ENCODE data around the gene SCYGR1.

Gene SCYGR1

DNA sequence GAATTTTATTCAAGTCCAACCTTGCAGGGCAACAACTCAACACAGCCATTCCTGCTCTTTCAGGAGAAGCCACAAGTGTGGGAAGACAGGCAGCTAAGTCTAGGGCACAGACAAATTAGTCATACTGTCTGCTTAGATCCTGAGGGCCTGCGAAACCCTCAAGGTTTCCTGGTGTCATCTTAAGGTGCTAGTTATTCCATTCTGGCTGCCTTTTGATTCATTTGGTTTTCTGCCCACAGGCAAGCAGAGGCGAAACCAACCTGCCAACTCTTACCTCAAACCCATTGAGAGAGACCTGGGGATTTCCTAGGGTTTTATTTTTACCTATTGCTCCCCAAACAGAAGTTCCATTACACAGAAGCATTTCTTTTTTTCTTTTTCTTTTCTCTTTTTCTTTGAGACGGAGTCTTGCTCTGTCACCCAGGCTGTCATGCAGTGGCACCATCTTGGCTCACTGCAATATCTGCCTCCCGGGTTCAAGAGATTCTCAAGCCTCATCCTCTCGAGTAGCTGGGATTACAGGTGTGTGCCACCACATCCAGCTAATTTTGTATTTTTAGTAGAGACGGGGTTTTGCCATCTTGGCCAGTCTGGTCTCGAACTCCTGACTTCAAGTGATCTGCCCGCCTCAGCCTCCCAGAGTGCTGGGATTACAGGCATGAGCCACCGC lies 23.7 kb upstream of the SCYGR1 start:
- H3K4me2 ChIP-seq (ENCODE audit: low read depth, low read length, poor library complexity, severe bottlenecking) = no peak overlapping the region

DNA sequence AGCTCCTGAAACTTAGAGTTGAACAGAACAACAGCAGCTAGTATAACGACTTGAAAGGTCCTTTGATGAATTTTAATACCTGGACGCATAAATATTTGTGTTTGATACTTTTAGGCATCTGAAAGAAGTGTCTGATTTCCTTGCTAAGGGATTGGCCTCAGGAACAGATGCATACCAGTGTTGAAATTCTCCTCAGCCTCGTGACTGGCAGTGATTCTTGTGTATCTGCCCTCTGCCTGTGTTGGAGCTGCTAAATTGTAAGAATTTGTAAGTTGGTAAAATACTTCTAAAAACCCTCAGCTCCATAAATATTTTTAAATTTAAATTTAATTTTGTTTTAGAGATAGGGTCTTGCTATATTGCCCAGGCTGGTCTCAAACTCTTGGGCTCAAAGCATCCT lies 22.4 kb upstream of the SCYGR1 start:
- Histone ChIP-seq H3K4me2 (ENCODE audit: low read depth, low read length, poor library complexity, severe bottlenecking) (no peak overlapping the region), H3K4me3 (ENCODE audit: low read length, poor library complexity, severe bottlenecking) (no peak overlapping the region), H3K79me2 (ENCODE audit: insufficient read depth, low read length) (no peaks in the 10 kb centered on the region), H3K4me1 (ENCODE audit: insufficient read depth, low read length, poor library complexity, severe bottlenecking) (peaks cover 10% of the 10 kb centered on the region), H3K9ac (ENCODE audit: low read depth, low read length, poor library complexity, severe bottlenecking) (no peak overlapping the region), H3K36me3 (ENCODE audit: insufficient read depth, low read length) (no peaks in the 10 kb centered on the region), H2AFZ (ENCODE audit: low read length) (no peak overlapping the region), H3K27me3 (ENCODE audit: insufficient read depth, low read length, poor library complexity, severe bottlenecking) (no peaks in the 10 kb centered on the region), H3F3A (ENCODE audit: low read depth) (no peaks in the 10 kb centered on the region), H3K9me2 (replicated peaks; ENCODE audit: low read depth, low read length) (no peaks in the 10 kb centered on the region), H4K20me1 (ENCODE audit: insufficient read depth, low read length, poor library complexity, severe bottlenecking) (no peaks in the 10 kb centered on the region), H3K9me3 (ENCODE audit: insufficient read depth, low read depth, low read length) (no peaks in the 10 kb centered on the region)
- TF ChIP-seq, protein P1, sequence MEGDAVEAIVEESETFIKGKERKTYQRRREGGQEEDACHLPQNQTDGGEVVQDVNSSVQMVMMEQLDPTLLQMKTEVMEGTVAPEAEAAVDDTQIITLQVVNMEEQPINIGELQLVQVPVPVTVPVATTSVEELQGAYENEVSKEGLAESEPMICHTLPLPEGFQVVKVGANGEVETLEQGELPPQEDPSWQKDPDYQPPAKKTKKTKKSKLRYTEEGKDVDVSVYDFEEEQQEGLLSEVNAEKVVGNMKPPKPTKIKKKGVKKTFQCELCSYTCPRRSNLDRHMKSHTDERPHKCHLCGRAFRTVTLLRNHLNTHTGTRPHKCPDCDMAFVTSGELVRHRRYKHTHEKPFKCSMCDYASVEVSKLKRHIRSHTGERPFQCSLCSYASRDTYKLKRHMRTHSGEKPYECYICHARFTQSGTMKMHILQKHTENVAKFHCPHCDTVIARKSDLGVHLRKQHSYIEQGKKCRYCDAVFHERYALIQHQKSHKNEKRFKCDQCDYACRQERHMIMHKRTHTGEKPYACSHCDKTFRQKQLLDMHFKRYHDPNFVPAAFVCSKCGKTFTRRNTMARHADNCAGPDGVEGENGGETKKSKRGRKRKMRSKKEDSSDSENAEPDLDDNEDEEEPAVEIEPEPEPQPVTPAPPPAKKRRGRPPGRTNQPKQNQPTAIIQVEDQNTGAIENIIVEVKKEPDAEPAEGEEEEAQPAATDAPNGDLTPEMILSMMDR (conservative IDR thresholded peaks at IDR 0.05; ENCODE audit: low read length) = no peak
- TF ChIP-seq EZH2phosphoT487 (IDR thresholded peaks at IDR 0.05; ENCODE audit: borderline replicate concordance) = no peak

More for the DNA sequence above, 23.7 kb upstream of the SCYGR1 start:
- no peaks in the 10 kb centered on the region for H3K9me2 ChIP-seq (replicated peaks; ENCODE audit: low read depth, low read length)
- H3K9ac ChIP-seq (ENCODE audit: low read depth, low read length, poor library complexity, severe bottlenecking) = no peak overlapping the region
- H4K20me1 ChIP-seq (ENCODE audit: insufficient read depth, low read length, poor library complexity, severe bottlenecking) = no peaks in the 10 kb centered on the region
- no peak overlapping the region for H2AFZ ChIP-seq (ENCODE audit: low read length)
- no peaks in the 10 kb centered on the region for H3K36me3 ChIP-seq (ENCODE audit: insufficient read depth, low read length)
- peaks cover 16% of the 10 kb centered on the region for H3K4me1 ChIP-seq (ENCODE audit: insufficient read depth, low read length, poor library complexity, severe bottlenecking)
- no peaks in the 10 kb centered on the region for H3F3A ChIP-seq (ENCODE audit: low read depth)
- H3K79me2 ChIP-seq (ENCODE audit: insufficient read depth, low read length) = no peaks in the 10 kb centered on the region
- TF ChIP-seq, protein P1 (conservative IDR thresholded peaks at IDR 0.05; ENCODE audit: low read length) = no peak
- TF ChIP-seq EZH2phosphoT487 (IDR thresholded peaks at IDR 0.05; ENCODE audit: borderline replicate concordance) = no peak
- H3K27me3 ChIP-seq (ENCODE audit: insufficient read depth, low read length, poor library complexity, severe bottlenecking) = no peaks in the 10 kb centered on the region
- no peak overlapping the region for H3K4me3 ChIP-seq (ENCODE audit: low read length, poor library complexity, severe bottlenecking)
- no peaks in the 10 kb centered on the region for H3K9me3 ChIP-seq (ENCODE audit: insufficient read depth, low read depth, low read length)

DNA sequence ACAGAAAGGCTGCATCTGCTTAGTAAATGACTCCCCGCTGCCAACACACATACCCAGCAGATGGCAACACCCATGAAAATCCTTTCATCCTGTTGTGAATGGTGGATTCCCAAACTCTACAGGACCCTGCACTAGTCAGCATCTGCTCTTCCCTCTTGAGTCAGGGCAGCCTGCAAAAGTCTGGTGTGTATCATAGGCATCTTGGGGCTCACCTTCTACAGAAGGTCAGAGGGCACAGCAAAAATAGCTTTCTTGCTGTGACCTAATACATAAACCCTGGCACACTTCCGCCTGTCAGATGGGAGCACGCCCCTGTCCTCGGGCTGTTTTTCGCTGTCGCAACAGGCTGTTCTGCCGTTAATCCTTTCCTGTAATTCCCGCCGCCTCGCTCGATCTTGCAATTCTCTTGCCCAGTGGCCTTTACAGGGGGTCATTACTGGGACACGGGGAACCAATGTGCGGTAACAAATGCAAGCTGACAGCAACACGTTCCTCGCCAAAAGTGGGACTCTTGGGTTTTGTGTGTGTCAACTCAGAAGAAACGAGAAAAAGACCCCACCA lies 19.9 kb upstream of the SCYGR1 start:
- no peaks in the 10 kb centered on the region for H3K36me3 ChIP-seq (ENCODE audit: insufficient read depth, low read length)
- no peak overlapping the region for H3K9ac ChIP-seq (ENCODE audit: low read depth, low read length, poor library complexity, severe bottlenecking)
- no peaks in the 10 kb centered on the region for H3K79me2 ChIP-seq (ENCODE audit: insufficient read depth, low read length)
- H3K9me2 ChIP-seq (replicated peaks; ENCODE audit: low read depth, low read length) = no peaks in the 10 kb centered on the region
- H4K20me1 ChIP-seq (ENCODE audit: insufficient read depth, low read length, poor library complexity, severe bottlenecking) = no peaks in the 10 kb centered on the region
- H3F3A ChIP-seq (ENCODE audit: low read depth) = no peaks in the 10 kb centered on the region
- no peak overlapping the region for H2AFZ ChIP-seq (ENCODE audit: low read length)
- no peaks in the 10 kb centered on the region for H3K27me3 ChIP-seq (ENCODE audit: insufficient read depth, low read length, poor library complexity, severe bottlenecking)
- H3K4me2 ChIP-seq (ENCODE audit: low read depth, low read length, poor library complexity, severe bottlenecking) = no peak overlapping the region
- TF ChIP-seq EZH2phosphoT487 (IDR thresholded peaks at IDR 0.05; ENCODE audit: borderline replicate concordance) = no peak
- TF ChIP-seq, protein P1 (conservative IDR thresholded peaks at IDR 0.05; ENCODE audit: low read length) = no peak; the same call in 1 of the 2 replicates
- H3K4me1 ChIP-seq (ENCODE audit: insufficient read depth, low read length, poor library complexity, severe bottlenecking) = peaks cover 3% of the 10 kb centered on the region
- no peak overlapping the region for H3K4me3 ChIP-seq (ENCODE audit: low read length, poor library complexity, severe bottlenecking)
- H3K9me3 ChIP-seq (ENCODE audit: insufficient read depth, low read depth, low read length) = no peaks in the 10 kb centered on the region

All from Loucy (cell line).